Small intestine (tissue), 16 donors: ENCODE data around the gene ZNF735. TPM values are rescaled to one million over a fixed set of nuclear protein-coding genes. Genes with fewer than 3 reads are reported as not detected.
"Not testable (repeated sequence)": the region's sequence is repeated elsewhere in the genome, so short reads cannot be mapped to it uniquely, and the experiment has no call there.

ENCODE experiments used
- DNase-seq, 2 donors: peaks; one replicate each; pipeline versions ENCODE4 v3.0.0 to v3.0.0-alpha.2; 2013
- FAIRE-seq: peaks from 2 replicates; lab custom pipeline; 2012; peaks lifted over from hg19 to GRCh38; lab: Jason Lieb, UNC
- H3K27ac ChIP-seq, 3 donors: one replicate each; pipeline ENCODE4 v1.5.1; 2013; ENCODE audit warnings: low read length in 2 of 3, mild to moderate bottlenecking in 2 of 3, control low read depth in 1 of 3, inconsistent platforms in 1 of 3, low read depth in 1 of 3, moderate library complexity in 1 of 3
- H3K27me3 ChIP-seq, 3 donors: one replicate each; pipeline ENCODE4 v1.6.1; 2013; ENCODE audit warnings: low read length in 3 of 3, inconsistent platforms in 1 of 3; ENCODE audit not compliant: control insufficient read depth in 3 of 3, insufficient read depth in 3 of 3
- H3K36me3 ChIP-seq, 3 donors: one replicate each; pipeline ENCODE4 v1.6.1; 2013; ENCODE audit warnings: low read length in 3 of 3, inconsistent platforms in 1 of 3, low read depth in 1 of 3, mild to moderate bottlenecking in 1 of 3, moderate library complexity in 1 of 3; ENCODE audit not compliant: control insufficient read depth in 3 of 3, insufficient read depth in 2 of 3
- H3K4me1 ChIP-seq, 3 donors: one replicate each; pipeline ENCODE4 v1.6.1; 2013; ENCODE audit warnings: low read length in 2 of 3, inconsistent platforms in 1 of 3, low read depth in 1 of 3, mild to moderate bottlenecking in 1 of 3, moderate library complexity in 1 of 3; ENCODE audit not compliant: control insufficient read depth in 3 of 3, insufficient read depth in 2 of 3
- H3K4me3 ChIP-seq, 3 donors: one replicate each; pipeline ENCODE4 v1.5.1; 2013; ENCODE audit warnings: low read length in 3 of 3, control low read depth in 1 of 3, inconsistent platforms in 1 of 3, low read depth in 1 of 3, mild to moderate bottlenecking in 1 of 3, moderate library complexity in 1 of 3
- H3K9me3 ChIP-seq, 2 donors: one replicate each; pipeline ENCODE4 v1.6.1; 2013; ENCODE audit warnings: low read depth in 1 of 2, low read length in 1 of 2; ENCODE audit not compliant: control insufficient read depth in 2 of 2, insufficient read depth in 1 of 2
- WGBS, 3 donors: extraction: QIAGEN DNeasy Blood & Tissue Kit; methylation state at CpG; one replicate each; pipeline ENCODE4 v1.1.7; 2013; 5-methylcytosine and 5-hydroxymethylcytosine counted together
- long read RNA-seq, 10 donors: transcript quantifications; one replicate each; lab custom pipeline, GENCODE V29; 2026
- polyA plus RNA-seq, 4 donors: library from polyadenylated mRNA; stranded (reverse) in 3 of 4; unstranded in 1 of 4; fragments of 200-250 nt in 3 of 4; fragments of 120-200 nt in 1 of 4; gene quantifications; one replicate each; pipeline versions ENCODE4 v1.2.1 to v1.2.3, GENCODE V29; 2013
- donor health status: healthy with polysubstance abuse.
- donor health status: control.
- donor health status: control.
- donor health status: Bipolar disorder and iron deficiency.
- donor health status: healthy.

The ZNF735 gene
- not detected for polyA plus RNA-seq
- long read RNA-seq, donor 1, result 0 reads
- long read RNA-seq, donor 2, result 0 reads
- long read RNA-seq, donor 3, result 0 reads
- long read RNA-seq, donor 4, result 0 reads
- long read RNA-seq, donor 5, result 0 reads
- long read RNA-seq, donor 6, result 0 reads
- long read RNA-seq, donor 7, result 0 reads
- long read RNA-seq, donor 8, result 0 reads
- long read RNA-seq, donor 9, result 0 reads
- long read RNA-seq, donor 10, result 0 reads

GRCh38 chr7:64206903-64207302, at the start of gene ZNF735:
Gene ZNF735, plus strand, starts transcription at chr7:64207203. Its CDS starts 0 bp downstream, at chr7:64207203.
- WGBS, 3 donors, result 77 to 87% (median 85%) methylated on average over 13 of the region's 13 CpGs
- H3K9me3 ChIP-seq, result peaks cover 2 to 29% of the 10 kb centered on the region in 2 donors
- no peaks in the 10 kb centered on the region for H3K4me1 ChIP-seq
- H3K4me3 ChIP-seq, result no peak within 1 kb of the TSS
- no peaks in the 10 kb centered on the region for H3K36me3 ChIP-seq
- DNase-seq (no peak), FAIRE-seq (no peak)
- H3K27me3 ChIP-seq, result no peaks in the 10 kb centered on the region
- no peak within 1 kb of the TSS for H3K27ac ChIP-seq

- not testable (repeated sequence) for H3K4me3 ChIP-seq, H3K36me3 ChIP-seq, H3K27ac ChIP-seq, H3K27me3 ChIP-seq, FAIRE-seq, H3K4me1 ChIP-seq, DNase-seq
- H3K9me3 ChIP-seq, result peaks cover 6 to 23% of the 10 kb centered on the region in 2 donors
- WGBS, 3 donors, result 72 to 87% (median 82%) methylated on average over 2 of the region's 2 CpGs
Measured at GRCh38 chr7:64170974-64171373, 36.0 kb upstream of the ZNF735 start.

- FAIRE-seq (no peak), DNase-seq (no peak)
- peaks cover 6 to 29% of the 10 kb centered on the region in 2 donors for H3K9me3 ChIP-seq
- no peak overlapping the region for H3K4me3 ChIP-seq
- H3K27ac ChIP-seq, result no peak overlapping the region
- 60 to 82% (median 68%) methylated on average over 5 of the region's 5 CpGs for WGBS, 3 donors
- no peaks in the 10 kb centered on the region for H3K4me1 ChIP-seq
- H3K27me3 ChIP-seq, result no peaks in the 10 kb centered on the region
- no peaks in the 10 kb centered on the region for H3K36me3 ChIP-seq
Measured at GRCh38 chr7:64174328-64174727, 32.7 kb upstream of the ZNF735 start.

- Histone ChIP-seq H3K4me3 (no peak overlapping the region), H3K4me1 (no peaks in the 10 kb centered on the region), H3K9me3 (peaks cover 6 to 30% of the 10 kb centered on the region in 2 donors), H3K27me3 (no peaks in the 10 kb centered on the region), H3K36me3 (no peaks in the 10 kb centered on the region), H3K27ac (no peak overlapping the region)
- DNase-seq (no peak), FAIRE-seq (no peak)
- WGBS, 3 donors, result 25 to 34% (median 27%) methylated on average over 7 of the region's 7 CpGs
Measured at GRCh38 chr7:64174941-64175340, 32.1 kb upstream of the ZNF735 start.

GRCh38 chr7:64180989-64181388, 26.0 kb upstream of the ZNF735 start:
- DNase-seq (no peak), FAIRE-seq (no peak)
- no peak overlapping the region for H3K27ac ChIP-seq
- no peak overlapping the region for H3K4me3 ChIP-seq
- no peaks in the 10 kb centered on the region for H3K36me3 ChIP-seq
- peaks cover 3 to 46% of the 10 kb centered on the region in 2 donors for H3K9me3 ChIP-seq
- 42 to 57% (median 49%) methylated on average over 4 of the region's 4 CpGs for WGBS, 3 donors
- no peaks in the 10 kb centered on the region for H3K27me3 ChIP-seq
- no peaks in the 10 kb centered on the region for H3K4me1 ChIP-seq

GRCh38 chr7:64181586-64181985, 25.4 kb upstream of the ZNF735 start:
- Histone ChIP-seq H3K27me3 (no peaks in the 10 kb centered on the region), H3K9me3 (peaks cover 3 to 45% of the 10 kb centered on the region in 2 donors), H3K36me3 (no peaks in the 10 kb centered on the region), H3K4me1 (no peaks in the 10 kb centered on the region), H3K27ac (no peak overlapping the region), H3K4me3 (no peak overlapping the region)
- no peak for FAIRE-seq
- 46 to 75% (median 63%) methylated on average over 41 to 46 of the region's 46 CpGs for WGBS, 3 donors
- no peak for DNase-seq

GRCh38 chr7:64182036-64182790, 24.8 kb upstream of the ZNF735 start:
- Histone ChIP-seq H3K27me3 (no peaks in the 10 kb centered on the region), H3K9me3 (peaks cover 3 to 45% of the 10 kb centered on the region in 2 donors), H3K4me1 (no peaks in the 10 kb centered on the region), H3K36me3 (no peaks in the 10 kb centered on the region), H3K4me3 (no peak overlapping the region), H3K27ac (no peak overlapping the region)
- WGBS, 3 donors, result 47 to 65% (median 52%) methylated on average over 44 to 66 of the region's 66 CpGs
- no peak for DNase-seq
- no peak for FAIRE-seq

- DNase-seq (no peak), FAIRE-seq (no peak)
- H3K4me3 ChIP-seq, result no peak overlapping the region
- no peaks in the 10 kb centered on the region for H3K36me3 ChIP-seq
- no peaks in the 10 kb centered on the region for H3K4me1 ChIP-seq
- peaks cover 3 to 55% of the 10 kb centered on the region in 2 donors for H3K9me3 ChIP-seq
- WGBS, 3 donors, result 29 to 46% (median 35%) methylated on average over 30 to 31 of the region's 31 CpGs
- no peak overlapping the region for H3K27ac ChIP-seq
- no peaks in the 10 kb centered on the region for H3K27me3 ChIP-seq
Measured at GRCh38 chr7:64183126-64183742, 23.8 kb upstream of the ZNF735 start.
